PFSK-1 (cell line): ENCODE data around the gene JDP2.

Experiments
- FOXP2 ChIP-seq: optimal IDR thresholded peaks from 2 replicates; pipeline ENCODE3; 2011; ENCODE audit warnings: borderline replicate concordance, control low read depth, inconsistent platforms; ENCODE audit not compliant: insufficient read depth; ENCODE audit errors: extremely low read length, extremely low read depth
- POLR2AphosphoS5 ChIP-seq: IDR thresholded peaks from 2 replicates; pipeline ENCODE4 v1.6.1; 2012; ENCODE audit warnings: low read depth, mild to moderate bottlenecking, control low read depth, low read length, moderate library complexity
- TAF1 ChIP-seq: IDR thresholded peaks from 2 replicates; pipeline ENCODE4 v1.6.1; 2012; ENCODE audit warnings: low read length, control low read depth, borderline replicate concordance; ENCODE audit not compliant: insufficient read depth
- TF ChIP-seq, protein P1 (sequence below), 2 experiments: IDR thresholded peaks; 2 replicates each; pipeline versions ENCODE4 v1.6.1 to v1.8.0; 2011 to 2012; ENCODE audit warnings: low read depth in 2 of 2, low read length in 2 of 2, control low read depth in 1 of 2, inconsistent platforms in 1 of 2, mild to moderate bottlenecking in 1 of 2, moderate library complexity in 1 of 2; ENCODE audit not compliant: insufficient read depth in 1 of 2

DNA sequence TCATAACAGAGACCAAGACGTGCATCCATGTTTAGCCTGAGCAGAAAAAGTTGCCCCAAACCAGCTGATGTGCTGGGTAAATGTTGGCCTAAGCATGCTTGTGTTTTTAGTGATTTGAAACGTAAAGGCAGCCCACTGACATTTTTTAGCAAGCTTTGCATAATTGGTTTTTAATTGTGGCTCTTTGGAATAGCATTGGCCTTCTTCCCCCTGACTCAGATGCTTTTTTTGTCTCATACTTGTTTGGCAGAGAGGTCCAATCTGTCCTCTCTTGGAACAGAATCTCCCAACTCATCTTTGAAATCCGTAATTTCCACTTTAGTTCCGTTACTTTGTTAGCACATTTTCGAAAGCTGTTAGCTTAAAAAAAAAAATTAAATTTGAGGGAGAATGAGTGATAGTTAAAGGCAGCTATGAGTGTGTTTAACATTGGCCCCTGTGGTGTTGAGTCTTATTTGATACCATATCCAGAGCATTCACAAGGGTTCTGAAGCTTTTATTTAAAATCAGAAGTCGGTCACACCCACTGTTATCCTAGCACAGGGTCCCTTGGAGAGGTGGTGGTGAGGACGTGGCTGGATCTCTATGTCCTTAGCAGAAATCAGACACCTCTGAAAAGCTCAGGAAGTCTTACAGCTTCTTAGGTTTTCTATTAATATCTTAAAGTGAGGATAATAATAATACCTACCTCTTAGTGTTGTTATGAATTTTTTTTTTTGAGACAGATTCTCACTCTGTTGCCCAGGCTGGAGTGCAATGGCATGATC is 15.6 kb downstream of the JDP2 start:
- no peak for TF ChIP-seq FOXP2
- no peak for TF ChIP-seq POLR2AphosphoS5
- TF ChIP-seq TAF1: no peak
- TF ChIP-seq, protein P1, sequence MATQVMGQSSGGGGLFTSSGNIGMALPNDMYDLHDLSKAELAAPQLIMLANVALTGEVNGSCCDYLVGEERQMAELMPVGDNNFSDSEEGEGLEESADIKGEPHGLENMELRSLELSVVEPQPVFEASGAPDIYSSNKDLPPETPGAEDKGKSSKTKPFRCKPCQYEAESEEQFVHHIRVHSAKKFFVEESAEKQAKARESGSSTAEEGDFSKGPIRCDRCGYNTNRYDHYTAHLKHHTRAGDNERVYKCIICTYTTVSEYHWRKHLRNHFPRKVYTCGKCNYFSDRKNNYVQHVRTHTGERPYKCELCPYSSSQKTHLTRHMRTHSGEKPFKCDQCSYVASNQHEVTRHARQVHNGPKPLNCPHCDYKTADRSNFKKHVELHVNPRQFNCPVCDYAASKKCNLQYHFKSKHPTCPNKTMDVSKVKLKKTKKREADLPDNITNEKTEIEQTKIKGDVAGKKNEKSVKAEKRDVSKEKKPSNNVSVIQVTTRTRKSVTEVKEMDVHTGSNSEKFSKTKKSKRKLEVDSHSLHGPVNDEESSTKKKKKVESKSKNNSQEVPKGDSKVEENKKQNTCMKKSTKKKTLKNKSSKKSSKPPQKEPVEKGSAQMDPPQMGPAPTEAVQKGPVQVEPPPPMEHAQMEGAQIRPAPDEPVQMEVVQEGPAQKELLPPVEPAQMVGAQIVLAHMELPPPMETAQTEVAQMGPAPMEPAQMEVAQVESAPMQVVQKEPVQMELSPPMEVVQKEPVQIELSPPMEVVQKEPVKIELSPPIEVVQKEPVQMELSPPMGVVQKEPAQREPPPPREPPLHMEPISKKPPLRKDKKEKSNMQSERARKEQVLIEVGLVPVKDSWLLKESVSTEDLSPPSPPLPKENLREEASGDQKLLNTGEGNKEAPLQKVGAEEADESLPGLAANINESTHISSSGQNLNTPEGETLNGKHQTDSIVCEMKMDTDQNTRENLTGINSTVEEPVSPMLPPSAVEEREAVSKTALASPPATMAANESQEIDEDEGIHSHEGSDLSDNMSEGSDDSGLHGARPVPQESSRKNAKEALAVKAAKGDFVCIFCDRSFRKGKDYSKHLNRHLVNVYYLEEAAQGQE (IDR thresholded peaks at IDR 0.05; ENCODE audit: insufficient read depth in 1 of 2, low read depth in 2 of 2, low read length in 2 of 2): no peak
